Stimulated activated naive CD8-positive, alpha-beta T cell treated with anti-CD3 and anti-CD28 coated beads, Interleukin-15, Interleukin-2, amounts not matched to agents 100 ng/mL and 50 ng/mL, for 24 hours (primary cell): Measurements from ENCODE around the gene APBB2.

ENCODE experiments used
- H3K27ac Mint-ChIP-seq: one replicate; pipeline ENCODE4 v1.8.0; 2021; ENCODE audit warnings: mild to moderate bottlenecking, mixed read lengths
- H3K27me3 Mint-ChIP-seq: one replicate; pipeline ENCODE4 v1.8.0; 2021; ENCODE audit warnings: mixed read lengths
- H3K36me3 Mint-ChIP-seq: one replicate; pipeline ENCODE4 v1.8.0; 2021; ENCODE audit warnings: low read depth, mixed read lengths
- H3K4me1 Mint-ChIP-seq: one replicate; pipeline ENCODE4 v1.8.0; 2021; ENCODE audit warnings: low read depth, mixed read lengths
- H3K4me3 Mint-ChIP-seq: one replicate; pipeline ENCODE4 v1.8.0; 2021; ENCODE audit warnings: mild to moderate bottlenecking, mixed read lengths
- H3K9me3 Mint-ChIP-seq: one replicate; pipeline ENCODE4 v1.8.0; 2021; ENCODE audit warnings: mixed read lengths

APBB2 gene

GRCh38 chr4:41133454-41134018, 80.8 kb downstream of the APBB2 start:
- H3K36me3 Mint-ChIP-seq = no peaks in the 10 kb centered on the region
- H3K4me3 Mint-ChIP-seq = no peak overlapping the region
- no peaks in the 10 kb centered on the region for H3K4me1 Mint-ChIP-seq
- no peaks in the 10 kb centered on the region for H3K9me3 Mint-ChIP-seq
- H3K27me3 Mint-ChIP-seq = peaks cover 11% of the 10 kb centered on the region
- H3K27ac Mint-ChIP-seq = no peak overlapping the region

DNA sequence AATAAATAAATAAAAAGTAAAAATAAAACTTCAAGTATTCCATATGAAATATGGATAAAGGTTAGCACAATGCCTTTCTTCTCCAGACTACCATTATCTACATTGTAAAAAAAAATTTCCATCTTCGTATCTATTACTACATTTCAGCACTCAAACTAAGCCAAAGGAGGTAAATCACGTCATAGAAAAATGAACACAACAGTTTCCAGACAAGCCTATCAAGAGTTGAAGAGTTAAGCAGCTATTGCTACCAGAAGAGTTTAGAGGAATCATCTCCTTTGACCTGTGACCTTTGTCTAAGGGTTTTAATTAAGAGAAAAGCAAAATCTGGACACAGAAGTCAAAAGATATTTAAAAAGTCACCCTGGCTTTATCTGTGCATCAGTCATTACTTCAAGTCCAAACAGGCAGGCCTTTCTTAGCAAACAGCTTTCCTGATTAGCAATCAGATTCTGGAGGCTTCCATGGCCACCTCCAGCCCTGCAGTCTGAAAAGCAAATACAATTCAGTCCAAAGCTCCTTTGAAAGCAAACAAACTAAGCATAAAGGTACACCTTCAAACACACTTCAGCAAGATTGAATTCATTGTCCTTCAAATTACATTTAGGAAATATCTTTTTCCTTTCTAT, 82.2 kb downstream of the APBB2 start:
- no peak overlapping the region for H3K4me3 Mint-ChIP-seq
- no peaks in the 10 kb centered on the region for H3K36me3 Mint-ChIP-seq
- H3K9me3 Mint-ChIP-seq = no peaks in the 10 kb centered on the region

DNA sequence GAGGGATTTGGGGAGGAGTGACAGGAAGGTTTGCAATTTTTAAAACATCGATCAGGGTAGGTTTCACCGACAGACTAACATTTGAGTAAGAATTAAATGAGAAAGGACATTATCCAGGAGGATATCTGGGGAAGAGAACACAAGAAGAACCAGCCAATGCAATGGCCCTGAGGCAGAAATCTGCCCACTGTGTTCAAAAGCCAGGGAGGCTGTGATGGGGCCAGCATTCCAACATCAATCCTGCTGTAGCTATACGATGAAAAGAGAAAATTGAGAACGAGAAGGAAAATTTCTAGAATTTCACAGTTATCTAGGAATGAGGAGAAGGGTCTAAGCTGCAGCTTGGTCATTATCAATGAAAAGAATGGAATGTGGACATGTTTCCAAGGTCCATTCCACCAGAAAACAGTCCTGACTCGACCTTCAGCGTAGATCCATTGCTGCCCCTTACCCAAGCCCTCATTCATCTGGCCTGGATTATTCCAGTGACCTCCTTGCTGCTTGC, 84.4 kb downstream of the APBB2 start:
- H3K9me3 Mint-ChIP-seq = no peaks in the 10 kb centered on the region
- no peak overlapping the region for H3K27ac Mint-ChIP-seq
- no peaks in the 10 kb centered on the region for H3K36me3 Mint-ChIP-seq
- H3K4me3 Mint-ChIP-seq = no peak overlapping the region
- H3K4me1 Mint-ChIP-seq = no peaks in the 10 kb centered on the region
- H3K27me3 Mint-ChIP-seq = peaks cover 14% of the 10 kb centered on the region

More for the DNA sequence above, 82.2 kb downstream of the APBB2 start:
- no peak overlapping the region for H3K27ac Mint-ChIP-seq
- no peaks in the 10 kb centered on the region for H3K4me1 Mint-ChIP-seq
- peaks cover 13% of the 10 kb centered on the region for H3K27me3 Mint-ChIP-seq

DNA sequence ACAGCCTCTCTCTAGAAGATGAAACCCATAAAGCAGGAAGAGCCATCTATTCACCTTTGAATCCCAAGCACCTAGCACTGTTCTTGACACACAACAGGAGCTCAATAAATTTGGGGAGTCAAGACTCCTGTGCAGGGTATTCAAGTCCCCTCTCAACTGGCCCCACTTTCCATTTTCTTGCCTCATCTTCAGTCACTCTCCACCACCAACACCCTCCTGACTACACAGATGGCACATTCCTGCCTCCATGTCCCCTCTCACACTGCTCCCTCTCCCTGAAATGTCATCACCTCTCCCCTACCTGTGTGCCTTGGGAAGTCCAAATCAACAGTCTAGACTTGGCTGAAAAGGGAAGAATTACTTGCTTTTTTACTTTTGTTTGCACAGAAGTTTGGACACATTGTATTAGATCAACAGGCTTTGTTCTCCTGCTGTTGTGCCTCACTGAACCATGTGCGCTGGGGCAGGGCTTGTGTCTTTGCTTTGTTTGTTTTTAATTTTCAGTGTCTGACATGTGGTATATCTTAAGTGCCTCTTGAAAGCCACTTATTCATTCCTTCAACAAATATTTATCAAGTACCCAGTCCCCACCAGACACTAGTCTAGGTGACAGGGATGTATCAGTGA, 85.1 kb downstream of the APBB2 start:
- Mint-ChIP-seq H3K9me3 (no peaks in the 10 kb centered on the region), H3K36me3 (no peaks in the 10 kb centered on the region), H3K27ac (no peak overlapping the region), H3K27me3 (peaks cover 14% of the 10 kb centered on the region), H3K4me1 (no peaks in the 10 kb centered on the region), H3K4me3 (no peak overlapping the region)

- Mint-ChIP-seq H3K27me3 (peaks cover 12% of the 10 kb centered on the region), H3K4me1 (no peaks in the 10 kb centered on the region), H3K27ac (no peak overlapping the region), H3K9me3 (no peaks in the 10 kb centered on the region), H3K36me3 (no peaks in the 10 kb centered on the region), H3K4me3 (no peak overlapping the region)
These were observed 88.6 kb downstream of the APBB2 start for GRCh38 chr4:41125558-41126311.

DNA sequence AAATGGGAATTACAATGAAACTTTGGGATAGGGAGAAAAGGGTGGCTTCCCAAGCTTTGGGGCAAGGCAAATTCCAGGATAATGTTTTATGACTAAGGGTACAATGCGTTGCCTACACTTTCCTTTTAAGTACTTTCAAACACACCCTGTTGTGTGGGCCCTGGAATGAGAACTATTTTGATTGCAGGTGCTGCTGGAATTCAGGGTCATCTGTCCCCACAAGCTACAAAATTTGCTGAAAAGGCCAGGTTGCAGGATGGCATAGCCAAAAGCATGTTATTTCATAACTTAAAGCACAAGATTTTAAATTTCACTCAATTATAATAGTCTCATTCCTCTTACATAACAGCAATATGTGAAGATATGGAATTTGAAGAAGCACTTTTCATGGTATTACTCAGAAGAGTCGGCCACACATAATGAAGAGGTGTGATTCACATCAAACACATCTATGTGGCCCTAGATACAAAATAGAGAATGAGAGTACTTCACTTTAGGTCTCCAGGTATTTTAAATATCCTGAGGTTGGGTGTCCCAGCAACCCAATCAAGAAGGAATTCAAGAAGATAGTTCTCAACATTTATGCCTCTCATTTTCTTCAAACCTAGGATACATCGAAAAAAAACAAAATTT, 89.3 kb downstream of the APBB2 start:
- no peaks in the 10 kb centered on the region for H3K9me3 Mint-ChIP-seq
- H3K27ac Mint-ChIP-seq = no peak overlapping the region
- peaks cover 8% of the 10 kb centered on the region for H3K27me3 Mint-ChIP-seq

DNA sequence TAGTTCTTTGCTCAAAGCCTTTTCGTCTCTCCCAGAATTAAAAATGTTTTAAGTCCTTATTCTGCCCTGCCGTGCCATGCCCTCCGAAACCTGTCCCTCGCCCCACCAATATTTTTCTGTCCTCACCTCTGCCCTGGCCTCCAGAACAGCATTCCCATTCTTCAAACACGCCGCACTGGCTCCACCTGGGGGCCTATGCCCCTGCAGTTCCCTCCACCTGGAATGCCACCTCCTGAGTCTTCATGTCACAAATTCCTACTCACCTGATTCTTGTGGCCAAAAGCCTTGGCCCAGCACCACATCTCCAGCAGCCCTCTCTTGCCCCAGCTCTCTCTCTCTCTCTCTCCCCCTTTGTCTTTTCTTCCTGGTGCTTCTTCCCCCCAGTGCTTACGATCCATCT, 91.6 kb downstream of the APBB2 start:
- H3K4me1 Mint-ChIP-seq = no peaks in the 10 kb centered on the region
- no peaks in the 10 kb centered on the region for H3K9me3 Mint-ChIP-seq

More for the DNA sequence above, 89.3 kb downstream of the APBB2 start:
- no peaks in the 10 kb centered on the region for H3K4me1 Mint-ChIP-seq
- no peak overlapping the region for H3K4me3 Mint-ChIP-seq
- no peaks in the 10 kb centered on the region for H3K36me3 Mint-ChIP-seq

GRCh38 chr4:41122309-41122708, 92.0 kb downstream of the APBB2 start:
- Mint-ChIP-seq H3K27ac (no peak overlapping the region), H3K4me3 (no peak overlapping the region), H3K4me1 (no peaks in the 10 kb centered on the region), H3K36me3 (no peaks in the 10 kb centered on the region), H3K9me3 (no peaks in the 10 kb centered on the region), H3K27me3 (peaks cover 3% of the 10 kb centered on the region)

More for the DNA sequence above, 91.6 kb downstream of the APBB2 start:
- peaks cover 4% of the 10 kb centered on the region for H3K27me3 Mint-ChIP-seq
- no peaks in the 10 kb centered on the region for H3K36me3 Mint-ChIP-seq
- no peak overlapping the region for H3K27ac Mint-ChIP-seq
- no peak overlapping the region for H3K4me3 Mint-ChIP-seq

GRCh38 chr4:41121906-41122305, 92.4 kb downstream of the APBB2 start:
- no peak overlapping the region for H3K27ac Mint-ChIP-seq
- no peaks in the 10 kb centered on the region for H3K9me3 Mint-ChIP-seq

DNA sequence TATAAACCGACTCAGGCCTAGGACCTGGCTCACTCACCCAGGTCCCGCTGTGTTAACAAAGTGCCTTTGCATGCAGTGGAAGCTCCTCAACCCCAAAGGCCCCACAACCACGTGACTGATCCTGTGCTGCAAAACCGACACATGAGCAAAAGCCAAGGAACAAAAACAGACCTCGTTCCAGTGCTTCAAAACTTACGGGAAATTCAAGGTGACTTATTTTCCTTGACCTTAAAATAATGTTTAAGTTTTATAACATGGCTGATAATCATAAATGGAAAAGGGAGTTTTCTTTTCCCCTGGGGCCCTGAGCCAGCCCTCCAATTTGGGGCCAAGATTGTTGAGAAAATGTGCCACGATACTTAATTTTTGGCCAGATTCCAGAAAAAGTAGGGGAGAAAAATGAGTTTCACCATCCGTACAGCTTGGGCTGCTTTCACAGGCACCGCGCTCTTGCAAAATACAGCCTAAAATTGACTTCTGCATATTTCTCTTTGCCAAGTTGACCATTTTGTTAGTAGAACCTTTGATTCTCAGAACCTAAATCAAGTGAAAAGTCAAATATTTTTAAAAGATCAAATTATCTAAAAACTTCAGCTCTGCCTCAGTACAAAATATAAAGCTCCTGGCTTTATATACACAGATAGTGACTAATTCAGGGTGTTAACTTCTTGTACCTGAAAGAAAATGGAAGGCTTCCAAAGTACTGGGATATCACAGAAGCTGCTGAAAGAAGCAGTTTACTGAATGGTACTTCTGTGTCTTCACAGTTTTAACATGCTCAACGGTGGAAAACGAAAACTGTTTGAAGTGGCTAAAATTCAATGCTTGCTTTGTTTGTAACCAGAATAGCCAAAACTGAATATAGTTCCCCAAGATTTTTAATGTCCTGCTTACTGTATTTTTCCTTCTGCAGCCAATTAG, 93.8 kb downstream of the APBB2 start:
- Mint-ChIP-seq H3K27me3 (no peaks in the 10 kb centered on the region), H3K36me3 (no peaks in the 10 kb centered on the region), H3K9me3 (peaks cover 5% of the 10 kb centered on the region), H3K4me3 (no peak overlapping the region), H3K4me1 (no peaks in the 10 kb centered on the region), H3K27ac (no peak overlapping the region)

More at GRCh38 chr4:41121906-41122305, 92.4 kb downstream of the APBB2 start:
- Mint-ChIP-seq H3K36me3 (no peaks in the 10 kb centered on the region), H3K27me3 (no peaks in the 10 kb centered on the region), H3K4me1 (no peaks in the 10 kb centered on the region), H3K4me3 (no peak overlapping the region)

DNA sequence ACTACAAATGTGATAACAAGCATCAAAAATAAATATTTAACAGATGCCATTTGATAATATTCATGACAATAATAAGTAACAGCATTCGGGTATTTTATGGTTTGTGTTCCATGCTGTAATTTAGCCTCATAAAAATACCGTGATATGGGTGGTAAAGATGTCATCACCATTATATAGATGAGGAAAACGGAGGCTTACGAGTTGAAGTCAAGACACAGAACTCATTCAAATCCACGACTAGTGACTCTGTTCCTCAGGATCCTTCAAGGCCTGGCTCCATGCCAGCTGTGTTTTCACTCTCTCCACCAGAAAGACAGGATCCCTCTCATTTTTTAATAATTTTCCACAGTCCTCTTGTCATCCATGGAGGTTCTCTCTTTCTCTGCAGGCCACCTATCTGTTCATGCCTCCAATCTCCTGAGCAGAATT, 94.5 kb downstream of the APBB2 start:
- Mint-ChIP-seq H3K36me3 (no peaks in the 10 kb centered on the region), H3K4me3 (no peak overlapping the region), H3K27ac (no peak overlapping the region), H3K4me1 (no peaks in the 10 kb centered on the region), H3K27me3 (no peaks in the 10 kb centered on the region), H3K9me3 (peaks cover 5% of the 10 kb centered on the region)

- no peaks in the 10 kb centered on the region for H3K4me1 Mint-ChIP-seq
- no peak overlapping the region for H3K27ac Mint-ChIP-seq
- H3K9me3 Mint-ChIP-seq = peaks cover 5% of the 10 kb centered on the region
- H3K27me3 Mint-ChIP-seq = no peaks in the 10 kb centered on the region
- no peaks in the 10 kb centered on the region for H3K36me3 Mint-ChIP-seq
- H3K4me3 Mint-ChIP-seq = no peak overlapping the region
These were observed 102.6 kb downstream of the APBB2 start for GRCh38 chr4:41111791-41112190.

DNA sequence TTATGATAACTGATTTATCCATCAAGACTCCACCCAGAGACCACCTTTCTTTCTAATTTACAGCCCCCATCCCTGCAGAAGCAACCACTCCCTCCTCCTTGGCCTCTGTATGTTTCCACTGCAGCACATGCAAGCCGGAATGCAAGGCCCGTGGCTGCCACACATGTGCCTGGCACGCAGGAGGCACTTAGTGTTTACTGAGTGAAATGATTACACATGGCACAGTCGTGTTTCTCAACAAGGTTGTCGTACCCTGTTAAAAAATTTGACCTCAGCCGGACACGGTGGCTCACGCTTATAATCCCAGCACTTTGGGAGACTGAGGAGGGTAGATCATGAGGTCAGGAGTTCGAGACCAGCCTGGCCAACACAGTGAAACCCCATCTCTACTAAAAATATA, 104.3 kb downstream of the APBB2 start:
- H3K4me1 Mint-ChIP-seq = no peaks in the 10 kb centered on the region
- no peak overlapping the region for H3K4me3 Mint-ChIP-seq
- no peaks in the 10 kb centered on the region for H3K9me3 Mint-ChIP-seq
- no peaks in the 10 kb centered on the region for H3K36me3 Mint-ChIP-seq
- H3K27ac Mint-ChIP-seq = no peak overlapping the region
- no peaks in the 10 kb centered on the region for H3K27me3 Mint-ChIP-seq

DNA sequence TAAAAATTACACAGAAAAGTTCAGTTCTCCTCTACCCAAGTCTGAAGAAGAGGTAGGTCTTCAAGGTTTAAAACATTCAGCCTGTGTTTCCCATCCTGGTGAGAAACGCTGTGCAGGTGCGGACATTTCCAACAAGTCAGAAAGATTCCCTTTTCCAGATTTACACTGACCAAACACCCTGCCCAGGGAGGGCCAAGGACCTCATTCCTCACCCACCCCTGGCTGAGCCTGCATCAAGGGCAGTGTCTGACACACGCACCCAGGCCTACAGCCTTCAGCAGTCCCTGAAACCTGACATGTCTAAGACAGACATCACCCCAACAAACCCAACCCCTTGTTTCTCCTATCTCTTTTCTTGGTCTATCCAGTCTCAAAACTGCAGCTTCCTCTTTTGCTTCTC, 105.9 kb downstream of the APBB2 start:
- no peak overlapping the region for H3K4me3 Mint-ChIP-seq
- H3K27me3 Mint-ChIP-seq = no peaks in the 10 kb centered on the region

More for the DNA sequence above, 105.9 kb downstream of the APBB2 start:
- H3K36me3 Mint-ChIP-seq = no peaks in the 10 kb centered on the region
- peaks cover 4% of the 10 kb centered on the region for H3K9me3 Mint-ChIP-seq
- H3K27ac Mint-ChIP-seq = no peak overlapping the region
- H3K4me1 Mint-ChIP-seq = no peaks in the 10 kb centered on the region
